ENCODE data around the gene DSC2. TPM values are rescaled to one million over a fixed set of nuclear protein-coding genes. Genes with fewer than 3 reads are reported as not detected.

The DSC2 gene
- total and polyA plus RNA-seq, 8 donors: 8.9 to 21.0 (median 16.2) TPM

DNA sequence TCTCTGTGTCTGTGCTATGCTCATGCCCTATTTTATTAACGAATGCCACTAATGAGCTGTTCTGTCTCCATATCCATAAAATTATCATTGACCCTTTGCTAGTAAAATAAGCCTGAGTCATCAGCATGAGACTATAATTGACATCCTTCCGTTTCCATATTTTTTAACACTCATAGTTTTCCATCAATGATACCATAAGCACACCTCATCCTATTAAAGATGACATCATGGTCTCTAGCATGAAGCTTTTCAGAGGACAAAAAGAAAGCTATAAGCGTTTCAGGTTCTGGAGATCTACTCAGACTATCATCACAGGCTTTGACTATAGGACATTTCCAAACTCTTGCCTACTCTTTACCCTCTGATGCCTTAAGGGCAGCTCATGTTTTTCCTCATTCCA lies 1.2 kb upstream of the DSC2 start:
- no peak for ATAC-seq
- H3K9me3 ChIP-seq: no peaks in the 10 kb centered on the region
- H3K27me3 ChIP-seq: peaks cover 0 to 41% of the 10 kb centered on the region in 2 donors
- TF ChIP-seq, protein P1, sequence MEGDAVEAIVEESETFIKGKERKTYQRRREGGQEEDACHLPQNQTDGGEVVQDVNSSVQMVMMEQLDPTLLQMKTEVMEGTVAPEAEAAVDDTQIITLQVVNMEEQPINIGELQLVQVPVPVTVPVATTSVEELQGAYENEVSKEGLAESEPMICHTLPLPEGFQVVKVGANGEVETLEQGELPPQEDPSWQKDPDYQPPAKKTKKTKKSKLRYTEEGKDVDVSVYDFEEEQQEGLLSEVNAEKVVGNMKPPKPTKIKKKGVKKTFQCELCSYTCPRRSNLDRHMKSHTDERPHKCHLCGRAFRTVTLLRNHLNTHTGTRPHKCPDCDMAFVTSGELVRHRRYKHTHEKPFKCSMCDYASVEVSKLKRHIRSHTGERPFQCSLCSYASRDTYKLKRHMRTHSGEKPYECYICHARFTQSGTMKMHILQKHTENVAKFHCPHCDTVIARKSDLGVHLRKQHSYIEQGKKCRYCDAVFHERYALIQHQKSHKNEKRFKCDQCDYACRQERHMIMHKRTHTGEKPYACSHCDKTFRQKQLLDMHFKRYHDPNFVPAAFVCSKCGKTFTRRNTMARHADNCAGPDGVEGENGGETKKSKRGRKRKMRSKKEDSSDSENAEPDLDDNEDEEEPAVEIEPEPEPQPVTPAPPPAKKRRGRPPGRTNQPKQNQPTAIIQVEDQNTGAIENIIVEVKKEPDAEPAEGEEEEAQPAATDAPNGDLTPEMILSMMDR (IDR thresholded peaks at IDR 0.05): no peak
- no peak overlapping the region for H3K27ac ChIP-seq
- no peak for DNase-seq
- no peak overlapping the region for H3K4me3 ChIP-seq
- peaks cover 0 to 8% of the 10 kb centered on the region in 2 donors for H3K4me1 ChIP-seq
- intact Hi-C loops (cut with DNase I): no loop called here
- H3K36me3 ChIP-seq: no peaks in the 10 kb centered on the region

DNA sequence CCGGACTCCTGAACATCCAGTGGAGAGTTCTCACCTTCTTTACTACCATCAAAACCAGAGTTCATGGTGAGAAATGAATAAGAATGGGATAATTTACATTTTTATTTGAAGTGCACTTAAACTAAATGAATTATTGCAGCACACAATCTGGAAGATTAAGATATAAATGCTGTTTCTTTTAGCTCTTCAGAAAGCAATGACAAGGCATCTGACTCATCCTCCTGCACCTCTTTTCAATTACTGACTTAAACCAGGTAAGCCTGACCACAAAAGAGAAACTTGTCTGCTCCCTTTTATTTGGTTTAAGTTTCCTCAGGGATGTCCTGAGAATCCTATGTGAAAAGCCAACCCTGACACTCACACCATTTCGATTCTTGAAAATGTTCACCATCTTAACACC lies 720 bp upstream of the DSC2 start:
- no peaks in the 10 kb centered on the region for H3K9me3 ChIP-seq
- TF ChIP-seq, protein P1 (IDR thresholded peaks at IDR 0.05): no peak
- ATAC-seq (no peak), DNase-seq (no peak)
- H3K27me3 ChIP-seq: peaks cover 0 to 41% of the 10 kb centered on the region in 2 donors
- intact Hi-C loops (cut with DNase I): no loop called here
- H3K4me3 ChIP-seq: no peak overlapping the region
- no peaks in the 10 kb centered on the region for H3K36me3 ChIP-seq
- no peak overlapping the region for H3K27ac ChIP-seq
- peaks cover 0 to 8% of the 10 kb centered on the region in 2 donors for H3K4me1 ChIP-seq

DNA sequence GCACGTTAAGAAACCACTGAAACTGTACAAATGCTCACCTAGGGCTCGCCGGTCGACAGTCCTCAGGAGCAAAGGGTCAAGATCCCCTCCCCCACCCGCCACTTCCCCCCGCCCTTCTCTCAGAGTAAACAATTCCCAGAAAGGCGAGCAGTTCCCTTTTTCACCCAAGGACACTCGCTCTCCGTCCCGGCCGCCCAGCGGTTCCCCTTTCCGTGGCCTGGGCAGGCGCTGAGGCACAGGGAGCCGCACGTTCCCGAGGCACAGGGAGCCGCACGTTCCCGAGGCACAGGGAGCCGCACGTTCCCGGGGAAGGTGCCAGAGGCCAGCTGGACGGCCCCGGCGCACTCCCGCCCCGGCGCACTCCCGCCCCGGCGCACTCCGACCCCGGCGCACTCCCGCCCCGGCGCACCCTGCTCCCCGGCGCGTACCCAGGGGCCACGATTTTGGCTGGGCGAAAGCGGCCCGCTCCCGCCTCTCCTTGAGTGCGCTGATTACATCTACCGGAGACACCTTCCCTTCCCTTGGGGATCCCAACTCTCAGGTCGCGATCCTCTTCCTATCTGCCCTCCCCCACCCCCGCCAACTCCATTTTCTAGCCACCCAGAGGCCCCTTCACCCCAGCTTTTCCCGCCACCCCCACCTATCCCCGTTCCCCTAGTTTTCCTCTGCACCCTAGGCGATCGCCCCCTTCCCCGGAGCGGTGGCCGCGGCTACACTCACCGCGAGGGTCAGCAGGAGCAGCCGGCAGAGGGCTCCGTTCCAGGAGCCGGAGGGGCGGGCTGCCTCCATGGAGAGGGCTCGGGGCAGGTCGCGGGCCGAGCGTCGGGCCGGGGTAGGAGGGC lies 817 bp downstream of the DSC2 start:
- H3K4me3 ChIP-seq: peak overlapping the region; percentile 49 to 55
- intact Hi-C loops (cut with DNase I): no loop called here
- H3K36me3 ChIP-seq: no peaks in the 10 kb centered on the region
- TF ChIP-seq, protein P1 (IDR thresholded peaks at IDR 0.05): no peak
- peak overlapping the region; percentile 82 to 88 for H3K27ac ChIP-seq
- H3K9me3 ChIP-seq: no peaks in the 10 kb centered on the region
- ATAC-seq (peak; percentile 88), DNase-seq (peak; percentile 69 to 96 (median 78))
- H3K27me3 ChIP-seq: peaks cover 0 to 41% of the 10 kb centered on the region in 2 donors
- peaks cover 0 to 8% of the 10 kb centered on the region in 2 donors for H3K4me1 ChIP-seq

DNA sequence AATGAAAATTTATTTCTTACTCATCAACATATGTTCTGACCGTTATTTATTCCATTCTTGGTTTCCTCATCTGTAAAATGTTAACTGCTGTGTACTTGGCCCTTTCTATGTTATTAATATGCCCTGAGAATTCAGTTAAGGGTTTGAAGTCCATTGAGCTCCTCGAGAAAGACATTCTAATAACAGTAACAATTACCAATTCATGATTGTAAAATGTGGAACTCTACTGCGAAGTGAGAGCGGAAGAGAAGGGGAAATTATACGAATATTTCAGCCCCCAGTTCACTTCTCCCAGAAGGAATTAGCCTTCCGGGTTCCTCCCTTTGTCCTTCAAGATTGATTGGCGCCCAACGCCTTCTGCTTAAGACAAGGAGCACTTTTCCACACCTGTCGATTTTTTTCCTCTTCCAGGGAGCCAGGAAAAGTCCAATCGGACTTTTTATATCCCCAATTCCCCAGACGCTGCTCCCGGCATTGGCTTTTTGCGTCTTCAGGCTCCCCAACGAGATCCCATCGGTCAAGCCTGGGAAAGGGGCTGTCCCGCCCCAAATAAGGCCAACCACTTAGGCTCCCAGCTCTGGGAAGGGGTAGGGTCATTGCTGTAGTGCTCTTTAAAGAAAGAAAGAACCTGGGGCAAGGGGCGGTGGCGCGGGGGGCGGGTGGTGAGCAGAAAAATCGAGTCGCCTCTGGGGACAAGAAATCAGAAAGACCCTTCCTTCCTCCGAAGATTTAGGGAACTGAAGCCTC lies 1.6 kb downstream of the DSC2 start:
- H3K27ac ChIP-seq: peak overlapping the region; percentile 82 to 88
- peaks cover 0 to 8% of the 10 kb centered on the region in 2 donors for H3K4me1 ChIP-seq
- DNase-seq (peak in 2 of 4 donors; percentile 5 to 79), ATAC-seq (peak; percentile 59)
- peaks cover 0 to 41% of the 10 kb centered on the region in 2 donors for H3K27me3 ChIP-seq
- TF ChIP-seq, protein P1 (IDR thresholded peaks at IDR 0.05): no peak
- H3K4me3 ChIP-seq: peak overlapping the region; percentile 49 to 55
- no peaks in the 10 kb centered on the region for H3K9me3 ChIP-seq
- intact Hi-C loops (cut with DNase I): no loop called here
- no peaks in the 10 kb centered on the region for H3K36me3 ChIP-seq

Measured in left lung (tissue), 10 donors.